D721Med (cell line): ENCODE data around the gene ZHX3.

Experiments
- DNase-seq: peaks from one replicate; pipeline ENCODE4 v3.0.0; 2011; ENCODE audit warnings: low spot score; ENCODE audit not compliant: insufficient read length
- FAIRE-seq: peaks from 2 replicates; lab custom pipeline; 2011; peaks lifted over from hg19 to GRCh38; lab: Jason Lieb, UNC
- TF ChIP-seq, protein P1 (sequence below): IDR thresholded peaks from 2 replicates; pipeline ENCODE4 v1.5.1; 2012; ENCODE audit warnings: mild to moderate bottlenecking, control low read depth; ENCODE audit not compliant: insufficient read depth; ENCODE audit errors: missing control alignments

Gene ZHX3

DNA sequence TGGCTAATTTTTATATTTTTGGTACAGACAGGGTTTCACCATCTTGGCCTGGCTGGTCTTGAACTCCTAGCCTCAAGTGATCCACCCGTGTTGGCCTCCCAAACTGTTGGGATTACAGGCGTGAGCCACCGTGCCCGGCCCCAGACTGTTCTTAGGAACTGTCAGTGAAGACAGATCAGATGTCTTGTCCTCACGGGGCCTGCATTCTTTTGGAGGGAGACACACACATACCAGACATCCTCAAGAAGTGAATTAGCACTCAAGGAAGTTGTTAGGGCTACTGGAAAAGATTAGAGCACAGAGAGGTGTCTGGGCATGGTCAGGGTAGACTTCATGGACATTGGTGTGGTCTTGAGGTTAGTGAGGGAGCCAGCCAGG, 12.8 kb upstream of the ZHX3 start:
- DNase-seq (no peak), FAIRE-seq (no peak)
- TF ChIP-seq, protein P1, sequence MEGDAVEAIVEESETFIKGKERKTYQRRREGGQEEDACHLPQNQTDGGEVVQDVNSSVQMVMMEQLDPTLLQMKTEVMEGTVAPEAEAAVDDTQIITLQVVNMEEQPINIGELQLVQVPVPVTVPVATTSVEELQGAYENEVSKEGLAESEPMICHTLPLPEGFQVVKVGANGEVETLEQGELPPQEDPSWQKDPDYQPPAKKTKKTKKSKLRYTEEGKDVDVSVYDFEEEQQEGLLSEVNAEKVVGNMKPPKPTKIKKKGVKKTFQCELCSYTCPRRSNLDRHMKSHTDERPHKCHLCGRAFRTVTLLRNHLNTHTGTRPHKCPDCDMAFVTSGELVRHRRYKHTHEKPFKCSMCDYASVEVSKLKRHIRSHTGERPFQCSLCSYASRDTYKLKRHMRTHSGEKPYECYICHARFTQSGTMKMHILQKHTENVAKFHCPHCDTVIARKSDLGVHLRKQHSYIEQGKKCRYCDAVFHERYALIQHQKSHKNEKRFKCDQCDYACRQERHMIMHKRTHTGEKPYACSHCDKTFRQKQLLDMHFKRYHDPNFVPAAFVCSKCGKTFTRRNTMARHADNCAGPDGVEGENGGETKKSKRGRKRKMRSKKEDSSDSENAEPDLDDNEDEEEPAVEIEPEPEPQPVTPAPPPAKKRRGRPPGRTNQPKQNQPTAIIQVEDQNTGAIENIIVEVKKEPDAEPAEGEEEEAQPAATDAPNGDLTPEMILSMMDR, result no peak

DNA sequence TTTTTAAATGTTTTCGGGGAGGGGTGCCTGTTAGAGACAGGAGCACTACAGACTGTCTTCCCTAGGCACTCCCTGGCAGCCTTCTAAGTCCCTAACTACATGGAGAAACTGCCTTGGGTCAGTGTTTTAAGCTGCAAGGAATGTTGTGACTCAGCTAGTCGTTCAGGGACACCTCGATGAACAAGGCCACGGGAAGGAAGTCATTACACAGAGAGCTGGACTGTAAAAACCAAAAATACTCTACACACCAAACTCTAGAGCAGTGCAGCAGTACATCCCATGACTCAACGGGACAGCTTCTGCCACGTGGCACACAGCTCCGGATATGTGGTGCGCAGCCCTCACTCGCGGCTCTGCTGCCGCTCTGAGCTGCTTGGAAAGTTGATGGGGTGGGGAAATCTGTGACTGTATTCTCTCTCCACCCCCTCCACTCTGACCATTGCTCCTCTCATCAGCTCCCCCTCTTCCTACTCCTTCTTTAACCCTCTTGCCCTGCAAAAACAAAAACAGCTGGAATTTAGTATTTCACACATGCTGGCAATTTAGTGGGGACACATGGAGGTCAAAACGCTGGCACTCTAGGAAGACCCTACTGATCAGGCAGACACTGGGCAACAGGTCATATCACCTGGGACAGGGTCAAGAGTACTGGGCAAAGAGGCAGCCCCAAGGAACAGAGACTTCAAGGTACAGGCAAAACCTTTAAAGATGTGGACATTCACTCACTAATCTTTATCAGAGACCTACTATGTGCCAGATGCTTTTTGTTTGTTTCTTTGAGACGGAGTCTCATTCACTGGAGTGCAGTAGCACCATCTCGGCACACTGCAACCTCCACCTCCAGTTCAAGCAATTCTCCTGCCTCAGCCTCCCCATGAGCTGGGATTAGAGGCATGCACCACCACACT, 12.2 kb upstream of the ZHX3 start:
- FAIRE-seq (no peak), DNase-seq (no peak)
- TF ChIP-seq, protein P1, result no peak

DNA sequence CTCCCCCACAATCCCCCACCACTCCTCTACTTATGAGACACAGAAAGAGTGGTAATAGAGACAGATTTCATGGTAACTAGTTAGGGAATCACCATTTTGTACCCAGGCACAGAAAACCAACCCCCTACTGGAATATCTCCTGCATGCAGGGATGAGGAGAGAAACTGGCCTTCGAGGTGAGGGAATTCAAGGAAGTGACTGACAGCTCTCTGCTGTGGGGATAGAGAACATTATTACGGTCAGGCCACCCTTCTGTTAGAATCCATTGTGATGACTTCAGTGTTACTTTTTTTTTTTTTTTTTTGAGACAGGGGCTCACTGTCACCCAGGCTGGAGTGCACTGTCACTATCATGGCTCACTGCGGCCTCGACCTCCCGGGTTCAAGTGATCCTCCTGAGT, 9.6 kb upstream of the ZHX3 start:
- TF ChIP-seq, protein P1, result no peak
- DNase-seq (no peak), FAIRE-seq (no peak)

DNA sequence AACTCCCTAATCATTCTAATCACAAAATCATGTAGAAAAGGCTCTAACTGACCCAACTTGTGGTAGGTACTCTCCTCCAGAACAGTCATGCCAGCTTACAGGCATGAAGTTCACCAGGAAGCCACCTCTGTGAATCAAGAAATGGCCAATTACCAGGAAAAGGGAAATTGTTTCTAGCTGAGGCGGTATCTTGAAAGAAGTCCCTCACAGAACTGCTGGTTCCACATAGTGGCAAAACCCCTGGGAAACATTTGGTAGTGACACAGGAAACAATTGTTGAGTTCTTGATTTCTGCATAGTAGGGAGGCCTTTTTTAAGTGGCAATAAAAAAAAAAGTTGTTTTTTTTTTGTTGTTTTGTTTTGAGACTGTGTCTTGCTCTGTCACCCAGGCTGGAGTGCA, 3.4 kb upstream of the ZHX3 start:
- TF ChIP-seq, protein P1, result no peak
- DNase-seq (no peak), FAIRE-seq (no peak)

DNA sequence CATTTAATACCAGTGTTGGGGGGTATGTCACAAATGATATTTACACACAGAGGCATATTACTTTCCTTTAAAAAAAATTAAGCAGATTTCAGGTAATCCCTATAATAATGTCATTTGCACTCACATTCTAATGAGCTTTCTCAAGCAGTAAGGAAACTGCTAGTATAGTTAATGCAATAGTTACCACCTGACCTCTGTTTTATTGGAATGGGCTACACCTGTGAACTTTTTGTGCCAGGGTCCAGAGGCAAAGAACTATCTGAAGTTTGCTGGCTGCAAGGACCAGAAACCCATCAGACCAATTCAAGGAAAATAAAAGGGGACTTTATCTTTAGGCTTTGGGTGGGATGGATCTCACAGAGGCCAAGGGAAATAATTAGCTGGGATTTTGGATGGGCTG, 2.9 kb upstream of the ZHX3 start:
- FAIRE-seq, result no peak
- TF ChIP-seq, protein P1, result no peak
- DNase-seq, result no peak

DNA sequence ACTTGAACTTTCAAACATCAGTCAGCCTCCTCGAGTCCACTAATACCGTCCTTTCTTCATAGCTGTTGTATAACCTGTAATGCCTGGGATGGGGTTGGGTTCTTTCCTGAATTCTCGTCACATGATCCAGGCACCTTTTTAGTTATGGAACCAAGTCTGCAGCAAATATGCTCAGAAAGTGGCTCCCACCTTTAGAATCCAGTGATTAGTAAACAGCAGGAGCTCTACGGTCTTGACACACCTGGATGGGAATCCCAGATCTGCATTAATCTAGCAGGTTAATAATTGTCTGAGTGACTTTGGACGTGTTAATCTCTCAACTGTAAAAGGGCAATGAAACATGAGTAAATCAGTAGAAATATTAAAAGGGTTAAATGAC, 729 bp upstream of the ZHX3 start:
- TF ChIP-seq, protein P1, result no peak
- FAIRE-seq, result no peak
- DNase-seq, result no peak
